ENCODE data around the gene FKBP7. TPM values are rescaled to one million over a fixed set of nuclear protein-coding genes. Genes with fewer than 3 reads are reported as not detected.
"Not testable (repeated sequence)": the region's sequence is repeated elsewhere in the genome, so short reads cannot be mapped to it uniquely, and the experiment has no call there.

Gene FKBP7
- total RNA-seq, 1 donor from 2014 or later, result 15.5 TPM

GRCh38 chr2:178426388-178426787, 52.0 kb downstream of the FKBP7 start:
- no peak overlapping the region for H3K27ac Mint-ChIP-seq (ENCODE audit: unreplicated experiment)
- no peak for DNase-seq (ENCODE audit: low spot score)
- TF ChIP-seq CTCF (IDR thresholded peaks at IDR 0.05; ENCODE audit: unreplicated experiment), result no peak
- H3K27me3 Mint-ChIP-seq (ENCODE audit: unreplicated experiment), result peaks cover 5% of the 10 kb centered on the region
- H3K4me3 Mint-ChIP-seq (ENCODE audit: unreplicated experiment), result no peak overlapping the region
- no peaks in the 10 kb centered on the region for H3K4me1 Mint-ChIP-seq (ENCODE audit: unreplicated experiment)
- peaks cover 30% of the 10 kb centered on the region for H3K36me3 Mint-ChIP-seq (ENCODE audit: low read depth, unreplicated experiment)
- no peaks in the 10 kb centered on the region for H3K9me3 Mint-ChIP-seq (ENCODE audit: unreplicated experiment)

- Mint-ChIP-seq H3K36me3 (ENCODE audit: low read depth, unreplicated experiment) (peaks cover 30% of the 10 kb centered on the region), H3K4me1 (ENCODE audit: unreplicated experiment) (peaks cover 4% of the 10 kb centered on the region), H3K4me3 (ENCODE audit: unreplicated experiment) (no peak overlapping the region), H3K27me3 (ENCODE audit: unreplicated experiment) (peaks cover 5% of the 10 kb centered on the region), H3K27ac (ENCODE audit: unreplicated experiment) (no peak overlapping the region), H3K9me3 (ENCODE audit: unreplicated experiment) (no peaks in the 10 kb centered on the region)
- no peak for TF ChIP-seq CTCF (IDR thresholded peaks at IDR 0.05; ENCODE audit: unreplicated experiment)
- no peak for DNase-seq (ENCODE audit: low spot score)
These were observed 53.1 kb downstream of the FKBP7 start for GRCh38 chr2:178425255-178425827.

- not testable (repeated sequence) for H3K27ac Mint-ChIP-seq (ENCODE audit: unreplicated experiment); DNase-seq (ENCODE audit: low spot score); H3K9me3 Mint-ChIP-seq (ENCODE audit: unreplicated experiment); H3K4me3 Mint-ChIP-seq (ENCODE audit: unreplicated experiment); H3K27me3 Mint-ChIP-seq (ENCODE audit: unreplicated experiment)
- peaks cover 13% of the 10 kb centered on the region for H3K4me1 Mint-ChIP-seq (ENCODE audit: unreplicated experiment)
- H3K36me3 Mint-ChIP-seq (ENCODE audit: low read depth, unreplicated experiment), result peaks cover 23% of the 10 kb centered on the region
These were observed 54.7 kb downstream of the FKBP7 start for GRCh38 chr2:178423746-178424145.

- peaks cover 13% of the 10 kb centered on the region for H3K4me1 Mint-ChIP-seq (ENCODE audit: unreplicated experiment)
- peaks cover 2% of the 10 kb centered on the region for H3K27me3 Mint-ChIP-seq (ENCODE audit: unreplicated experiment)
- TF ChIP-seq CTCF (IDR thresholded peaks at IDR 0.05; ENCODE audit: unreplicated experiment), result no peak
- DNase-seq (ENCODE audit: low spot score), result no peak
- H3K9me3 Mint-ChIP-seq (ENCODE audit: unreplicated experiment), result no peaks in the 10 kb centered on the region
- no peak overlapping the region for H3K27ac Mint-ChIP-seq (ENCODE audit: unreplicated experiment)
- H3K36me3 Mint-ChIP-seq (ENCODE audit: low read depth, unreplicated experiment), result peaks cover 13% of the 10 kb centered on the region
- H3K4me3 Mint-ChIP-seq (ENCODE audit: unreplicated experiment), result no peak overlapping the region
These were observed 56.3 kb downstream of the FKBP7 start for GRCh38 chr2:178422097-178422496.

GRCh38 chr2:178420463-178420999, 57.9 kb downstream of the FKBP7 start:
- H3K4me3 Mint-ChIP-seq (ENCODE audit: unreplicated experiment), result no peak overlapping the region
- no peaks in the 10 kb centered on the region for H3K9me3 Mint-ChIP-seq (ENCODE audit: unreplicated experiment)
- DNase-seq (ENCODE audit: low spot score), result no peak
- H3K27ac Mint-ChIP-seq (ENCODE audit: unreplicated experiment), result peak overlapping the region; percentile 55
- peaks cover 8% of the 10 kb centered on the region for H3K36me3 Mint-ChIP-seq (ENCODE audit: low read depth, unreplicated experiment)
- H3K4me1 Mint-ChIP-seq (ENCODE audit: unreplicated experiment), result peaks cover 21% of the 10 kb centered on the region
- no peak for TF ChIP-seq CTCF (IDR thresholded peaks at IDR 0.05; ENCODE audit: unreplicated experiment)
- H3K27me3 Mint-ChIP-seq (ENCODE audit: unreplicated experiment), result peaks cover 1% of the 10 kb centered on the region
